Ishikawa (cell line): ENCODE data around the gene DOCK1.

Source experiments
- CEBPB ChIP-seq: IDR thresholded peaks from 2 replicates; pipeline ENCODE4 v1.6.1; 2012
- CREB1 ChIP-seq: IDR thresholded peaks from 2 replicates; pipeline ENCODE4 v1.6.1; 2012; ENCODE audit warnings: low read depth
- EGR1 ChIP-seq: IDR thresholded peaks from 2 replicates; pipeline ENCODE4 v1.6.1; 2012
- EP300 ChIP-seq: IDR thresholded peaks from 2 replicates; pipeline ENCODE4 v1.6.1; 2012; ENCODE audit warnings: borderline replicate concordance
- FOXM1 ChIP-seq: IDR thresholded peaks from 2 replicates; pipeline ENCODE4 v1.6.1; 2012; ENCODE audit warnings: low read depth, borderline replicate concordance
- NFIC ChIP-seq: IDR thresholded peaks from 2 replicates; pipeline ENCODE4 v1.6.1; 2012
- RAD21 ChIP-seq: IDR thresholded peaks from 2 replicates; pipeline ENCODE4 v1.6.1; 2012; ENCODE audit warnings: low read depth
- TAF1 ChIP-seq: IDR thresholded peaks from 2 replicates; pipeline ENCODE4 v1.6.1; 2012; ENCODE audit warnings: low read depth, mild to moderate bottlenecking
- TEAD4 ChIP-seq: IDR thresholded peaks from 2 replicates; pipeline ENCODE4 v1.6.1; 2012
- USF1 ChIP-seq: IDR thresholded peaks from 2 replicates; pipeline ENCODE4 v1.6.1; 2012
- YY1 ChIP-seq: IDR thresholded peaks from 2 replicates; pipeline ENCODE4 v1.6.1; 2012; ENCODE audit warnings: low read depth
- ZBTB7A ChIP-seq: IDR thresholded peaks from 2 replicates; pipeline ENCODE4 v1.6.1; 2012; ENCODE audit warnings: low read depth
- TF ChIP-seq, protein P1 (sequence below): IDR thresholded peaks from 2 replicates; pipeline ENCODE4 v1.6.1; 2012
- TF ChIP-seq, protein P2 (sequence below): IDR thresholded peaks from 2 replicates; pipeline ENCODE4 v1.6.1; 2012; ENCODE audit warnings: low read depth, mild to moderate bottlenecking

DNA sequence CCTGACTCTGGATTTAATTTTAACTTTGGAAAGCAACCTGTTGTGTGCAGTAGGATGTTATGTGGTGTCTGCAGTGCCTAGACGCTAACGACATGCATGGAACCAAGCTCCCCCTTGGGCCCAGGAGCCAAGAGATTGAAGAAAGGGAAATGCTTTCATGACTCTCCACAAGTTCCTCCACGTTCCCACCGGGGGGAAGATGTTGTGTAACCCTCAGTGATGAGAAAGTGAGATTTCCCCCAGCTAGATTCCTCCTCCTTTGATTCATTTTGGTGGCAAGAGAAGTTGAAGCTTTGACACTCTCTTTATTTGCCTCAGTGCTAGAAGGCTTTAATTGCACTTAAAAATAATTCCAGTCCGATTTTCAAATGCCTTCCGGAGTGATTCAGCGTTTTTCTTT is 449.0 kb downstream of the DOCK1 start:
- TF ChIP-seq FOXM1 (no peak), TAF1 (no peak), EP300 (no peak), TEAD4 (no peak), RAD21 (no peak), CEBPB (no peak), YY1 (no peak), NFIC (no peak), USF1 (no peak), EGR1 (no peak), CREB1 (no peak), ZBTB7A (no peak)
- TF ChIP-seq, protein P1, sequence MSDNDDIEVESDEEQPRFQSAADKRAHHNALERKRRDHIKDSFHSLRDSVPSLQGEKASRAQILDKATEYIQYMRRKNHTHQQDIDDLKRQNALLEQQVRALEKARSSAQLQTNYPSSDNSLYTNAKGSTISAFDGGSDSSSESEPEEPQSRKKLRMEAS, result no peak
- TF ChIP-seq, protein P2, sequence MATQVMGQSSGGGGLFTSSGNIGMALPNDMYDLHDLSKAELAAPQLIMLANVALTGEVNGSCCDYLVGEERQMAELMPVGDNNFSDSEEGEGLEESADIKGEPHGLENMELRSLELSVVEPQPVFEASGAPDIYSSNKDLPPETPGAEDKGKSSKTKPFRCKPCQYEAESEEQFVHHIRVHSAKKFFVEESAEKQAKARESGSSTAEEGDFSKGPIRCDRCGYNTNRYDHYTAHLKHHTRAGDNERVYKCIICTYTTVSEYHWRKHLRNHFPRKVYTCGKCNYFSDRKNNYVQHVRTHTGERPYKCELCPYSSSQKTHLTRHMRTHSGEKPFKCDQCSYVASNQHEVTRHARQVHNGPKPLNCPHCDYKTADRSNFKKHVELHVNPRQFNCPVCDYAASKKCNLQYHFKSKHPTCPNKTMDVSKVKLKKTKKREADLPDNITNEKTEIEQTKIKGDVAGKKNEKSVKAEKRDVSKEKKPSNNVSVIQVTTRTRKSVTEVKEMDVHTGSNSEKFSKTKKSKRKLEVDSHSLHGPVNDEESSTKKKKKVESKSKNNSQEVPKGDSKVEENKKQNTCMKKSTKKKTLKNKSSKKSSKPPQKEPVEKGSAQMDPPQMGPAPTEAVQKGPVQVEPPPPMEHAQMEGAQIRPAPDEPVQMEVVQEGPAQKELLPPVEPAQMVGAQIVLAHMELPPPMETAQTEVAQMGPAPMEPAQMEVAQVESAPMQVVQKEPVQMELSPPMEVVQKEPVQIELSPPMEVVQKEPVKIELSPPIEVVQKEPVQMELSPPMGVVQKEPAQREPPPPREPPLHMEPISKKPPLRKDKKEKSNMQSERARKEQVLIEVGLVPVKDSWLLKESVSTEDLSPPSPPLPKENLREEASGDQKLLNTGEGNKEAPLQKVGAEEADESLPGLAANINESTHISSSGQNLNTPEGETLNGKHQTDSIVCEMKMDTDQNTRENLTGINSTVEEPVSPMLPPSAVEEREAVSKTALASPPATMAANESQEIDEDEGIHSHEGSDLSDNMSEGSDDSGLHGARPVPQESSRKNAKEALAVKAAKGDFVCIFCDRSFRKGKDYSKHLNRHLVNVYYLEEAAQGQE, result no peak
